ENCODE results near the gene FERMT3.
A peak's percentile ranks its signal among the peaks of the same experiment; 100 is the strongest.

Gene FERMT3

GRCh38 chr11:64220798-64221197 is 14.3 kb downstream of the FERMT3 start:
- no peak for DNase-seq (ENCODE audit: low read depth in 2 of 2)

- no peak for DNase-seq (ENCODE audit: low read depth in 2 of 2)
Measured at GRCh38 chr11:64222651-64223000, 16.1 kb downstream of the FERMT3 start.

GRCh38 chr11:64223001-64223651 is 16.6 kb downstream of the FERMT3 start:
- DNase-seq (ENCODE audit: low read depth in 2 of 2) = no peak

- no peak for DNase-seq (ENCODE audit: low read depth in 2 of 2)
Measured at GRCh38 chr11:64224151-64224890, 17.8 kb downstream of the FERMT3 start.

- DNase-seq (ENCODE audit: low read depth in 2 of 2) = no peak
Measured at GRCh38 chr11:64224891-64225607, 18.5 kb downstream of the FERMT3 start.

GRCh38 chr11:64225608-64226506 is 19.3 kb downstream of the FERMT3 start, which contains the start of the genes NUDT22 and TRPT1:
Gene NUDT22 (plus strand): TSS chr11:64226274. CDS start chr11:64226653, 379 bp downstream.
Gene TRPT1 (minus strand): TSS chr11:64226186. CDS start chr11:64225860, 326 bp downstream.
- peak; percentile 82 to 87 for DNase-seq (ENCODE audit: low read depth in 2 of 2)

GRCh38 chr11:64226507-64227051 is 20.1 kb downstream of the FERMT3 start:
- peak in 1 of 2 donors; percentile 41 for DNase-seq (ENCODE audit: low read depth in 2 of 2)

GRCh38 chr11:64227405-64227956 is 21.0 kb downstream of the FERMT3 start:
- no peak for DNase-seq (ENCODE audit: low read depth in 2 of 2)

GRCh38 chr11:64229090-64229743 is 22.7 kb downstream of the FERMT3 start:
- DNase-seq (ENCODE audit: low read depth in 2 of 2) = no peak

- no peak for DNase-seq (ENCODE audit: low read depth in 2 of 2)
Measured at GRCh38 chr11:64229744-64230170, 23.2 kb downstream of the FERMT3 start.

- DNase-seq (ENCODE audit: low read depth in 2 of 2) = peak; percentile 78 to 82
Measured at GRCh38 chr11:64230171-64230984, 23.9 kb downstream of the FERMT3 start, which contains the start of gene DNAJC4. Gene DNAJC4 (plus strand): TSS chr11:64230548. CDS start chr11:64230855, 307 bp downstream.

GRCh38 chr11:64230985-64231365 is 24.5 kb downstream of the FERMT3 start:
- no peak for DNase-seq (ENCODE audit: low read depth in 2 of 2)

- no peak for DNase-seq (ENCODE audit: low read depth in 2 of 2)
Measured at GRCh38 chr11:64231546-64231945, 25.0 kb downstream of the FERMT3 start.

GRCh38 chr11:64232182-64232966 is 25.9 kb downstream of the FERMT3 start:
- DNase-seq (ENCODE audit: low read depth in 2 of 2) = no peak

- DNase-seq (ENCODE audit: low read depth in 2 of 2) = no peak
Measured at GRCh38 chr11:64232967-64233315, 26.4 kb downstream of the FERMT3 start.

- peak in 1 of 2 donors; percentile 75 for DNase-seq (ENCODE audit: low read depth in 2 of 2)
Measured at GRCh38 chr11:64233913-64234586, 27.5 kb downstream of the FERMT3 start, which contains the start of gene VEGFB. Gene VEGFB (plus strand): TSS chr11:64234584. CDS start chr11:64234834, 250 bp downstream.

- DNase-seq (ENCODE audit: low read depth in 2 of 2) = peak in 1 of 2 donors; percentile 49
Measured at GRCh38 chr11:64234647-64235379, 28.3 kb downstream of the FERMT3 start.

Data from stimulated activated CD8-positive, alpha-beta memory T cell treated with anti-CD3 and anti-CD28 coated beads, Interleukin-7, amount 100 ng/mL, for 4 hours (primary cell).